WTC11 (cell line): ENCODE measurements around the gene TMEM266. TPM values are rescaled to one million over a fixed set of nuclear protein-coding genes. Genes with fewer than 3 reads are reported as not detected.

ENCODE experiments used
- ATAC-seq: fragments of 200-7000 bp; cut with Tn5 transposase; 2 replicates; pipeline ENCODE4 v1.10.0; 2021; ENCODE audit warnings: mild to moderate bottlenecking, moderate library complexity
- CTCF ChIA-PET: fragments of 300-600 bp; sonication (Branson Sonifier 250); formaldehyde crosslinking; loops from one replicate; lab custom pipeline; 2021; ENCODE audit warnings: antibody characterized with exemption; lab: Charles Lee
- POLR2A ChIA-PET: fragments of 350-600 bp; sonication (Branson Sonifier 250); formaldehyde crosslinking; loops from one replicate; lab custom pipeline; 2021; ENCODE audit warnings: antibody characterized with exemption; lab: Charles Lee
- DNase-seq: peaks from one replicate; pipeline ENCODE4 v3.0.0; 2021; ENCODE audit warnings: low spot score
- H3K27ac Mint-ChIP-seq: 2 replicates; pipeline ENCODE4 v1.8.0; 2021; ENCODE audit warnings: mixed read lengths
- H3K27me3 Mint-ChIP-seq: 2 replicates; pipeline ENCODE4 v1.8.0; 2021; ENCODE audit warnings: low read depth, mild to moderate bottlenecking, moderate library complexity, mixed read lengths
- H3K36me3 Mint-ChIP-seq: 2 replicates; pipeline ENCODE4 v1.8.0; 2021; ENCODE audit warnings: mixed read lengths
- H3K4me1 Mint-ChIP-seq: 2 replicates; pipeline ENCODE4 v1.8.0; 2022; ENCODE audit warnings: mixed read lengths
- H3K4me3 Mint-ChIP-seq: 2 replicates; pipeline ENCODE4 v1.8.0; 2021; ENCODE audit warnings: mild to moderate bottlenecking, moderate library complexity, mixed read lengths
- H3K9me3 Mint-ChIP-seq: 2 replicates; pipeline ENCODE4 v1.8.0; 2021; ENCODE audit warnings: mixed read lengths
- CDX4 ChIP-seq: fragments of 250-450 bp; sonication (Bioruptor Pico); IDR thresholded peaks from 2 replicates; pipeline ENCODE4 v1.9.0; 2021; ENCODE audit warnings: moderate library complexity, mild to moderate bottlenecking, inconsistent platforms, borderline replicate concordance
- ETV6 ChIP-seq: sonication (generic); formaldehyde crosslinking; IDR thresholded peaks from 2 replicates; pipeline ENCODE4 v1.8.1; 2022; ENCODE audit warnings: mild to moderate bottlenecking, missing genetic modification reagents
- FOXJ3 ChIP-seq: sonication (generic); formaldehyde crosslinking; IDR thresholded peaks from 2 replicates; pipeline ENCODE4 v1.9.0; 2021; ENCODE audit warnings: missing genetic modification reagents, mild to moderate bottlenecking, borderline replicate concordance
- GABPB1 ChIP-seq: sonication (generic); formaldehyde crosslinking; IDR thresholded peaks from 2 replicates; pipeline ENCODE4 v1.8.1; 2023; ENCODE audit warnings: mild to moderate bottlenecking, missing genetic modification reagents
- GRHL2 ChIP-seq: fragments of 250-450 bp; sonication (Bioruptor Pico); IDR thresholded peaks from 2 replicates; pipeline ENCODE4 v1.8.0; 2022; ENCODE audit warnings: mild to moderate bottlenecking, moderate library complexity; ENCODE audit not compliant: insufficient replicate concordance, severe bottlenecking
- HMGXB4 ChIP-seq: sonication (generic); formaldehyde crosslinking; IDR thresholded peaks from 2 replicates; pipeline ENCODE4 v1.8.1; 2023; ENCODE audit warnings: mild to moderate bottlenecking, moderate library complexity, missing genetic modification reagents
- IRF2 ChIP-seq: sonication (generic); formaldehyde crosslinking; IDR thresholded peaks from 2 replicates; pipeline ENCODE4 v1.8.0; 2022; ENCODE audit warnings: low read depth, missing genetic modification reagents, borderline replicate concordance
- KAT7 ChIP-seq: sonication (generic); formaldehyde crosslinking; IDR thresholded peaks from 2 replicates; pipeline ENCODE4 v1.8.1; 2023; ENCODE audit warnings: missing genetic modification reagents, mild to moderate bottlenecking, borderline replicate concordance
- NFYB ChIP-seq: sonication (generic); formaldehyde crosslinking; conservative IDR thresholded peaks from 2 replicates; pipeline ENCODE4 v1.8.0; 2022; ENCODE audit warnings: low read depth, missing genetic modification reagents
- SMAD4 ChIP-seq: sonication (generic); formaldehyde crosslinking; IDR thresholded peaks from 2 replicates; pipeline ENCODE4 v1.8.0; 2022; ENCODE audit warnings: mild to moderate bottlenecking, missing genetic modification reagents
- SOX15 ChIP-seq: fragments of 250-450 bp; sonication (Bioruptor Pico); IDR thresholded peaks from 2 replicates; pipeline ENCODE4 v1.9.0; 2021; ENCODE audit warnings: mild to moderate bottlenecking
- TP53 ChIP-seq: sonication (generic); formaldehyde crosslinking; IDR thresholded peaks from 2 replicates; pipeline ENCODE4 v1.8.1; 2023; ENCODE audit warnings: mild to moderate bottlenecking, missing genetic modification reagents
- ZNF138 ChIP-seq: sonication (generic); formaldehyde crosslinking; conservative IDR thresholded peaks from 2 replicates; pipeline ENCODE4 v1.8.1; 2022; ENCODE audit warnings: mild to moderate bottlenecking, moderate library complexity, missing genetic modification reagents
- ZNF232 ChIP-seq: sonication (generic); formaldehyde crosslinking; IDR thresholded peaks from 2 replicates; pipeline ENCODE4 v1.8.0; 2022; ENCODE audit warnings: mild to moderate bottlenecking, missing genetic modification reagents
- ZNF281 ChIP-seq: sonication (generic); formaldehyde crosslinking; IDR thresholded peaks from 2 replicates; pipeline ENCODE4 v1.8.0; 2023; ENCODE audit warnings: mild to moderate bottlenecking, missing genetic modification reagents
- ZNF416 ChIP-seq: fragments of 250-450 bp; sonication (Bioruptor Pico); IDR thresholded peaks from 2 replicates; pipeline ENCODE4 v1.9.0; 2021; ENCODE audit warnings: mild to moderate bottlenecking, inconsistent platforms
- ZNF532 ChIP-seq: fragments of 250-450 bp; sonication (Bioruptor Pico); IDR thresholded peaks from 2 replicates; pipeline ENCODE4 v1.9.0; 2021; ENCODE audit warnings: mild to moderate bottlenecking, borderline replicate concordance
- total RNA-seq: library from RNA; stranded (reverse); gene quantifications from 3 replicates; pipeline ENCODE4 v1.2.3, GENCODE V29; 2021
- TF ChIP-seq, protein P1 (sequence below): sonication (generic); formaldehyde crosslinking; conservative IDR thresholded peaks from 2 replicates; pipeline ENCODE4 v1.8.1; 2022; ENCODE audit warnings: mild to moderate bottlenecking, missing genetic modification reagents
- TF ChIP-seq, protein P2 (sequence below): sonication (generic); formaldehyde crosslinking; IDR thresholded peaks from 2 replicates; pipeline ENCODE4 v1.8.0; 2022; ENCODE audit warnings: mild to moderate bottlenecking, missing genetic modification reagents

Gene TMEM266
- total RNA-seq, 1 experiment from 2014 or later, result 8.6 TPM

- TF ChIP-seq ZNF138 (CRISPR knock-in tag), result no peak
- TF ChIP-seq, protein P1, sequence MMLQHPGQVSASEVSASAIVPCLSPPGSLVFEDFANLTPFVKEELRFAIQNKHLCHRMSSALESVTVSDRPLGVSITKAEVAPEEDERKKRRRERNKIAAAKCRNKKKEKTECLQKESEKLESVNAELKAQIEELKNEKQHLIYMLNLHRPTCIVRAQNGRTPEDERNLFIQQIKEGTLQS (CRISPR knock-in tag), result no peak
- TF ChIP-seq, all 79 proteins: peak for 0
Observed at GRCh38 chr15:76206325-76206976, 146.7 kb downstream of the TMEM266 start (continued).

GRCh38 chr15:76208084-76208785, 148.4 kb downstream of the TMEM266 start:
- no peaks in the 10 kb centered on the region; the same call in 1 of the 2 replicates for H3K36me3 Mint-ChIP-seq
- peaks cover 6% of the 10 kb centered on the region; the same call in 1 of the 2 replicates for H3K4me1 Mint-ChIP-seq
- no peaks in the 10 kb centered on the region for H3K27me3 Mint-ChIP-seq
- H3K9me3 Mint-ChIP-seq, result no peaks in the 10 kb centered on the region
- ATAC-seq (no peak), DNase-seq (no peak)
- CTCF ChIA-PET, result interaction anchor here (1.3 kb wide), 1 partner anchor 122 kb away, joined by 5 read pairs; no protein-coding TSS in a partner anchor
- TF ChIP-seq TP53 (no peak), GRHL2 (no peak), ZNF232 (no peak), SOX15 (CRISPR knock-in tag) (no peak), ETV6 (CRISPR knock-in tag) (no peak), ZNF416 (CRISPR knock-in tag) (no peak), GABPB1 (CRISPR knock-in tag) (no peak), KAT7 (no peak), NFYB (CRISPR knock-in tag) (no peak), CDX4 (CRISPR knock-in tag) (no peak)
- TF ChIP-seq, all 79 proteins: peak for 0
- H3K27ac Mint-ChIP-seq, result no peak overlapping the region; the same call in 1 of the 2 replicates
- POLR2A ChIA-PET, result no interaction called here
- no peak overlapping the region for H3K4me3 Mint-ChIP-seq

DNA sequence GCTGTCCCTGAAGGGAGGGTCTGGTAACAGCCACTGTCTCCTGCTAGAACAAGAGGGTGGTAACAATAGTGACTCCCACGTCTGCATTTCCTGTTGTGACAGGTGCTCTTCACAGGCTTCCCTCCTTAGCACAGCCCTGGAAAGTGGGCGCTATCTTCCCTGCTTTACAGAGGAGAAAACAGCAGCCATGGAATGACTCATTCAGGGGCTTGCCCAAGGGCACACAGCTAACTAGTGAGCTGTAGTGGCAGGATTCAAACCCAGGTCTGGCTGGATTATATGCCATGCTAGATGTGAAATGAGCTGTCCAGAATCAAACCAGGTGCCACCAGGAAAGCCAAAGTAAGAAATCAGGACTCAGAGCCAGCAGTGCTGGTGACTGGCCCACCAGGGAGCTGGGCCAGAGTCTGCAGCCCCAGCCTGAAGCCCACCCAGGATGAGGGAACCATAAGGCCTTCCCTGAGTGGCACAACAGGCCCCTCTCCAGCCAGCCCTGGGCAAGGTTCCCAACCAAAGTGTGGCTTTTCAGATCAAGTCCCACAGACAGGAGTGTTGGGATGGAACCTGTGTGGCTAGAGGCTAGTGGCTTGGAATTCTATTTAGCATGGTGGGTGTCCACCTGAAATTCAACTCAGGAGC, 149.1 kb downstream of the TMEM266 start:
- DNase-seq, result no peak
- ChIA-PET CTCF (interaction anchor here (1.0 to 1.3 kb wide), 2 partner anchors 27 to 121 kb away, joined by 3 to 5 read pairs; no protein-coding TSS in a partner anchor), POLR2A (no interaction called here)
- Mint-ChIP-seq H3K4me3 (no peak overlapping the region), H3K36me3 (no peaks in the 10 kb centered on the region; the same call in 1 of the 2 replicates), H3K27me3 (no peaks in the 10 kb centered on the region), H3K4me1 (peaks cover 6% of the 10 kb centered on the region; the same call in 1 of the 2 replicates), H3K9me3 (no peaks in the 10 kb centered on the region), H3K27ac (no peak overlapping the region)
- ATAC-seq, result no peak; the same call in 1 of the 2 replicates
- TF ChIP-seq ETV6 (CRISPR knock-in tag) (no peak), SMAD4 (no peak), NFYB (CRISPR knock-in tag) (no peak), ZNF532 (CRISPR knock-in tag) (no peak), ZNF281 (CRISPR knock-in tag) (no peak), HMGXB4 (no peak), IRF2 (CRISPR knock-in tag) (no peak), FOXJ3 (no peak)
- TF ChIP-seq, protein P2, sequence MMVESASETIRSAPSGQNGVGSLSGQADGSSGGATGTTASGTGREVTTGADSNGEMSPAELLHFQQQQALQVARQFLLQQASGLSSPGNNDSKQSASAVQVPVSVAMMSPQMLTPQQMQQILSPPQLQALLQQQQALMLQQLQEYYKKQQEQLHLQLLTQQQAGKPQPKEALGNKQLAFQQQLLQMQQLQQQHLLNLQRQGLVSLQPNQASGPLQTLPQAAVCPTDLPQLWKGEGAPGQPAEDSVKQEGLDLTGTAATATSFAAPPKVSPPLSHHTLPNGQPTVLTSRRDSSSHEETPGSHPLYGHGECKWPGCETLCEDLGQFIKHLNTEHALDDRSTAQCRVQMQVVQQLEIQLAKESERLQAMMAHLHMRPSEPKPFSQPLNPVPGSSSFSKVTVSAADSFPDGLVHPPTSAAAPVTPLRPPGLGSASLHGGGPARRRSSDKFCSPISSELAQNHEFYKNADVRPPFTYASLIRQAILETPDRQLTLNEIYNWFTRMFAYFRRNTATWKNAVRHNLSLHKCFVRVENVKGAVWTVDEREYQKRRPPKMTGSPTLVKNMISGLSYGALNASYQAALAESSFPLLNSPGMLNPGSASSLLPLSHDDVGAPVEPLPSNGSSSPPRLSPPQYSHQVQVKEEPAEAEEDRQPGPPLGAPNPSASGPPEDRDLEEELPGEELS (CRISPR knock-in tag), result no peak
